Measurements from ENCODE around the gene HDX.
"Not testable (repeated sequence)": the region's sequence is repeated elsewhere in the genome, so short reads cannot be mapped to it uniquely, and the experiment has no call there.

The HDX gene

GRCh38 chrX:84340968-84341367, 161.3 kb downstream of the HDX start:
- no peak for DNase-seq

- DNase-seq: no peak
Measured at GRCh38 chrX:84339507-84340364, 162.5 kb downstream of the HDX start.

DNA sequence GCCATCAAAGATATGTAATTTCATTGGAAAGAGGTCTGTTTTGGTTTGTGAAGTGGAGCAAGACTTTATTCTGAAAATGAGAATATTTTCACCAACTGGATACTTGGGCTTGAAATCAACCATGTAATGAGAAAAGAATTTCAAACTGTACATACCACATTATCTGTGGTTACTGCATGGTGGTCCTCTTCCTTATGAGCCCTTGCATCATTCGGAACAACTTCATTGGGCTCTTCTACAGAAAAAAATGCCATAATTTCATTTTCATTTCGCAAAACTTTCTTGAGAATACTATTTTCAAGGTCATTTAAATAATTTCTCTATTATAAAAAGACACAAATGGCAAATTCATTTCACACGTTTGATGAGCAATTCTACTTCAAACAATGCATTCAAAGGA, 165.6 kb downstream of the HDX start:
- DNase-seq: no peak

DNA sequence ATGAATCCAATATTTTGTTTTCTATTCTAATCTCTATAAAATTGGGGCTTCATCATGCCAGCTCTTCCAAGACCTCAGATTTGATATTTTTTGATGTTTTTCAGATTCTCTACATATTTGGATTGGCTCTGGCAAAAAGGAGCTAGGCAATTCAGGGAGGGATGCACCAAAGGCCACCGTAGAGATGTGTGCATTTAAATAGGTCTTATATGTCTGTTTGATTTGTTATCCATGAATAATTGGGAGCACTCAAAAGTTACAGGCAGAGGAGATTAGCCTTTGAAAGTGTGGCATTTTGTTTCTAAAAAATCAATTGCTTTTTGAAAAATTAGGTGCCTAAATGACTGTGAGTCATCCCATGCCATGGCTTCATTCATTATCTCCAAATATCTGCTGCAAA, 167.1 kb downstream of the HDX start:
- no peak for DNase-seq

- no peak for DNase-seq
Measured at GRCh38 chrX:84322083-84322827, 180.0 kb downstream of the HDX start.

- no peak for DNase-seq
Measured at GRCh38 chrX:84320614-84321013, 181.6 kb downstream of the HDX start.

DNA sequence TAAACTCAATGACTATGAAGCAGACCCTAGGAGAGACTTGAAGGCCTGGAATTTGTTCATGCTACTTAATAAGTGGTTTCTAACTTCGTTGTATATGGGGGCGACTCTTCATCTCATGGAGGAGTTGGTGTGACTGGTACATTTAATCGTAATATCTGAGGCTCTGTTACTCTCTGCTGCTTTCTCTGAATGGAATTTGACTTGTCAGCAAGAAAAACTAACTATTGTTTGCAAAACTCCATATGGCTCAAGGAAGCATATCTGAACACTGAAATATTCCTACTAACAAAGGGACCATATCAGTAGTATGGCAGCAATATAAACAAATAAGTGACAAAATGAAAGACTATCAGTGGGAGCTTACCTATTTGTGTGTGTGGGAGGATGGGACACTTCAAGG, 182.2 kb downstream of the HDX start:
- DNase-seq: no peak

GRCh38 chrX:84318661-84319060, 183.6 kb downstream of the HDX start:
- DNase-seq: no peak

GRCh38 chrX:84315946-84316345, 186.3 kb downstream of the HDX start:
- DNase-seq: not testable (repeated sequence)

Data from amygdala (tissue), 56 donors.